Fibroblast of skin of left biceps (primary cell): ENCODE results near the gene B3GALT5.

Source experiments
- DNase-seq, 2 experiments: peaks; one replicate each; pipeline ENCODE4 v3.0.0-alpha.2; 2013; ENCODE audit warnings: low read depth in 2 of 2

Gene B3GALT5

DNA sequence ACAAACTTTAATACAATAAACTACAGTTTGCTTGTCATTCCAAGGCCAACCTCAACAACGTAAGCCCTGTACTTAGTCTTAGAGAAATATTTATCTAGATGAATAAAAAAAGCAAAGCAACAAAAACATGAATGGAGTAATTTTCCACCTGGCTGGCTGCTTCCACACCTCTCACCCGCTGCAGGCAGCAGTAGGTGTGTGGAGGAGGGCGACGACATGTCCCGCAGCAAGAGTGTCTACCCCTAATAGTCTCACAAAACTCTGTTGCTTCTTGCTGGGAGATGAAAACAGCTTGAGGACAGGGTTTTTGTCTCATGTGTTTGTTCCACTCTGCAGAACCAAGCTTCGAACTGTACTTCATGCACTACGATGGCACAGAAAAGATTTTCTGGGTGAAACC is 83.5 kb downstream of the B3GALT5 start:
- DNase-seq: no peak

DNA sequence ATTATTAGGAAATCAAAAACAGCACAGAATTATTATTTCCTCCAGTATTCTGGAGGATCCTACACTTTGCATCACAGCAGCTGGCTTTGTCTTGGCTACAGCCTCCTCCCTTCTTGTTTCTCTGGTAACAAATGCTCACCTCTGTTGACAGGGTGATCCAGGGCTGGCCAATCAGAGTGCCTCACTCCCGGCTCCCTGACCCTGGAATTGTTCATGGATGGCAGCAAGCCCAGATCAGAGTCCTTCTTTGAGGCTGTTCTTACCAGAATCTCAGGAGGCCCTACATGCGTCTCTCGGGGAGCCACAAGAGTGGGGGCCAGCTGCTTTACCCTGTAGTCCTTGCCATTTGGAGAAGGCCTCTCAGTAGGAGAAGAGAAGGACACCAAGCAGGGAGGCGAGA is 83.9 kb downstream of the B3GALT5 start:
- DNase-seq: no peak

DNA sequence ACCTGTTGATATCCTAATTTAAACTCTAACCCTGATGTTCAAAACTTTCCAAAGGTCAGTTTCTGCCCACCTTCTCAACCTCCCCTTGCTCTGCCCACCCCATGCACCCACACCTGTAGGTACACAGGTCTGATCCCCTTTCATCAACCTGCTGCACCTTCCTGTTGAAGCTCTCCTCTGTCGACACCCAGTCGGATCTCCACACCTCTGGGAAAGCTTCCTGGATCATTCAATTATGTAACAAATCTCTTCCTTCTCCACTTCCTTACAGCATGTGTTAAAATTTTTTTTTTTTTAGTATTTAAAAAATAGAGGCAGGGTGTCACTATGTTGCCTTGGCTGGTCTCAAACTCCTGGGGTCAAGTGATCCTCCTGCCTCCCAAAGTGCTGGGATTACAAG is 87.6 kb downstream of the B3GALT5 start:
- no peak for DNase-seq

DNA sequence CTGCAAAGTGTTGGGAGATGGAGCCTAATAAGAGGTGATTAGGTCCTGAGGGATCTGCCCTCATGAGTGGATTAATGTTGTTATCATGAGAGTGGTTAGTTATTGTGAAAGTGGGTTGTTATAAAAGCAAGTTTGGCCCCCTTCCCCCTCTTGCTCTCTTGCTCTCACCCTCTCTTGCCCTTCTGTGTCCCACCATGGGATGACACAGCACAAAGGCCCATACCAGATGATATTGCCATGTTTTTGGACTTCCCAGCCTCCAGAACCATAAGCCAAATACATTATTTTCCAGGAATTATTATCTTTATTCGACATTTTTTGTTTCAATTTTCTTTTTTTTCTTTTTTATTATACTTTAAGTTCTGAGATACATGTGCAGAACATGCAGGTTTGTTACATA is 90.8 kb downstream of the B3GALT5 start:
- no peak for DNase-seq

DNA sequence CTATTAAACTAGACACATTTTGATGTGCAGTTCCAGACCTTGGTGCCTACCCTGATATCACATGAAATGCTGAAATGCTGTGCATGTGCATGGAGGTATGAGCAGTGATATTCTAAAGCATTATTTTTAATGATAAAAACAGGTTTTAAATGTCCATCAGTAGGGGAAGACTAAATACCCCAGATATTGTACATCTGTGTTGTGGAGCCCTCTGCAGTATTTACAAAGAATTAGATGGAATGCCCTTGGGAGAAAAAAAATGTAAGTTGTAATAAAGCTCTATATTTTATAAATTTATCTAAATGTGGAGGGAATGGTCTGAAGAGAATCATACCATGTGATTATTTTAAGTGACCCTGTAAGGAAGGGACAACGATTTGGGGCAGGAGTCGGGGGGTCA is 93.1 kb downstream of the B3GALT5 start:
- no peak for DNase-seq

DNA sequence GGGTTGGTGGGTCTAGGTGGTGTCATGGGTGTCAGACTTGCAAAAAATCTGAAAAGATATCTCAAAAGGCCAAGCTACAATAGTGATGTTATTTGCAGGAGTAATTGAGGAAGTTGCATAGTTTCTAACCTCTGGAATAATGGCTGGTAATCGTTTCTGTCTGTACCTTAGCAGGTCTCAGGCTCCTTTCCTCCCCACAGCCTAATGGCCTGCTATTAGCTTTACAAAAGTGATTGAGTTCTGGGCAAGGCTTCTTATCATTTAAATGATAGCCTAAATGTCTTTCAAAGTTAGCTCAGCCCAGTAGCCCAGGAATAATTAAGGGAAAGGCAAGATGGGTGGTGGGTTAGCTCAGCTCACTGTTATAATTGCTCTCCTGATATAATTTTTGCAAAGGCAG is 94.6 kb downstream of the B3GALT5 start:
- no peak for DNase-seq

DNA sequence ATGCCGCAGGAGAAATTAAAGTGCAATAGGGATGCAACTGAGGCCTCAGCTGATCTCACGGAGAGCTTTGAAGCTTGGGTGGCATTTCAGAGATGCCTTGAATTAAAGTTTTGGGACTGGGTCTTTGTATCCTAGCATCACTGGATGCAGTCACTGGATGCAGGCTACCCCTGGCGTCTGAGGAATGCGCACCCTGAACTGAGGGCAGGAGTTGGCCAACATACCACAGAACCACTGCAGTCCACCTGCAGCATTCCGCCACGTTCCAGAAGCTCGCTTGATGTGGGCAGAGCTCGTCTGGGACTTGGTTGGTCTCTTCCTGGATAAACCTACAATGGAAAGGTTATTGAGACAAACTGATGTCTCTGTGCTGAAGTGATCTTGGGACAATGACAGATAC is 98.1 kb downstream of the B3GALT5 start:
- no peak for DNase-seq

DNA sequence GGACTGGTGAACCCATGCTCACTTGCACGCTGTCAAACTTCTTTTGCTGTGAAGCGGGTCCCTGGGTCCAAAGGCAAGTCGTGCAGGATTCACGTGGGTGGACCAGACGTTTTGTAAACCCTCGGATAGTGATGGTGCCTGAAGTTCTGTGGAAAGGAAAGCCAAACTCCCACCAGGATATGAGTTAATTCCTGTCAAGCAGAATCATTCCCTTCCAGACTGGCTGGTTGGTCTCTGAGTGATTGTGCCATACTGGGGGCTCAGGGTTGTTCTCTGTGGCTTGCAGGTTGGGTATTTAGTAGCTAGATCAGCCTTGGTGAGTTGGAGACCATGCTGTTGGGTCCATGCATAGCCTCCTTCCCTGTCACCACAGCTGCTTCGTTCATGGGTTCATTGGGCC is 99.5 kb downstream of the B3GALT5 start:
- DNase-seq: no peak

DNA sequence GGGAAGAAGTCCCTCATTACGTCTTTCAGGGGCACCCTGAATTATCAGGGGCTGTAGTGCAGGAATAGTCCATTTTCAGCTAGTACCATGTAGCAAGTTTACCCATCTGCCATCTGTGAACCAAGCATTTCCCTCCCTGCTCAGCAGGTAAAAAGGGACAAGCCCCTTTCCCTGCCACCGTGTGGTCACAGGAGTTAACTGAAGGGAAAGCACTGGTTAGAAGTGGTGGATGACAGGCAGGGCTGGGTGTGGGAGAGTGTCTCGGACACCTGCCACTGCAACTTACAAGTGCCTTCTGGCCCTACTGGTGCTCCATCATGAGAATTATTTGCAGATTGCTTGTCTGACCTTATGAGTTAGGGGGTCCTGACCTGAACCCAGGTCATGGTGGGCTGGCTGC is 100.2 kb downstream of the B3GALT5 start:
- DNase-seq: no peak

DNA sequence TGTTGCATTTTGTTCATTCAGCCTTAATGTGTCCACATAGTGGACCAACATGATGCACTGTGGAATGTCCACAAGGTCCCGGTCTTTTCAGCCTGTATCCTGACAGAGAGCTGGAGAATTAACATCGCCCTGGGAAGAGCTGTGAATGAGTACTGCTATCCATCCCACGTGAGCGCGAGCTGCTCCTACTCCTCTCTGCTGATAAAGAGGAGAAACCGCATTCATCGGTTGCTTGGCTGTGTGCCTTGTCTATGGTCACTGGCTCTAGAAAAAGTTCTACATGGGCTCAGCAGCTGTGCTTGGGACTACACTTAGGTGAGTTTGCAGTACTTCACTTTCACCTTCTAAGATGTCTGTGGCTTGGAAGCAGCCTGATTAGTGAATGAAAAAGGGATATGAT is 101.2 kb downstream of the B3GALT5 start:
- DNase-seq: no peak

DNA sequence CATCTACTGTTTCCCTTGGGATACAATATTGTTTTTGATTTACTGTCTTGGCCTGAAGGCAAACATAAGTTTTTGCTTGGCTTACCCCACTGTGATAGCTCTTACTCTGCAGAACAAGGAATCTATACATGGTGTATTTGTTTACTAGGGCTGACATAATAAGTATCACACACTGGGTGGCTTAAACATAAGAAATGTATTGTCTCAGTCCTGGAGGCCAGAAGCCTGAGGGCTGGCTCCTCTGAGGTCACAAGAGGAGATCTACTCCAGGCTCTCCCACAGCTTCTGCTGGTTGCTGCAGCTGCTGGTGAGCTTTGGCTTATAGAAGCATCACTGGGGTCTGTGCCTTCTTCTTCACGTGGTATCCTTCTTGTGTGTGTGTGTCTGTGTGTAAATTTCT is 101.6 kb downstream of the B3GALT5 start:
- no peak for DNase-seq

DNA sequence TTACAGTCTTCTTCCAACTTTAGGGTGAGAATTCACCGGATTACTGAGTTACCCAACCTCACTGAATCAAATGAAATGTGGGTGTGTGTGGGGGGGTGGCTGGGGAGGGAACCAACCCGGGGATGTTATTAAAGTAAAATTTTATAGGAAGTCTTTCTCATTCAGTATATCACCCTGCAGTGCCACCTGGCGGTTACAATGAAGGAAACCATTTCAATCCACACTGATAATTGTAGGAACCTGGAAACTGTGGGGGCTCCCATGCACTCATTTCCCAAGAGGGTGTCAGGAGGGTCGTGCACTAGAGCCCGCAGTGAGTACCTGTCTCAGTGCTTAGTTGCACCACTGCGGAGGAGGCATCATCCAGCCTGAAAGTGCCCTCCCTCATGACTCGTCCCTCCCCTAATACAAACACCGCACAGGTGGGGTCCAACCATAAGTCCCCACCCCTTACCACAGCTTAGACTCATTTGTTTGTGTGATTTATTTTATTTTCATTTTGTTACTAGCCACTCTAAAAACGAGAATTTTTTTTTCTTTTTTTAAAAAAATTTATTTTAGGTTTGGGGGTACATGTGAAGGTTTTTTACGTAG is 103.2 kb downstream of the B3GALT5 start:
- DNase-seq: peak in 1 of 2 experiments; percentile 7

DNA sequence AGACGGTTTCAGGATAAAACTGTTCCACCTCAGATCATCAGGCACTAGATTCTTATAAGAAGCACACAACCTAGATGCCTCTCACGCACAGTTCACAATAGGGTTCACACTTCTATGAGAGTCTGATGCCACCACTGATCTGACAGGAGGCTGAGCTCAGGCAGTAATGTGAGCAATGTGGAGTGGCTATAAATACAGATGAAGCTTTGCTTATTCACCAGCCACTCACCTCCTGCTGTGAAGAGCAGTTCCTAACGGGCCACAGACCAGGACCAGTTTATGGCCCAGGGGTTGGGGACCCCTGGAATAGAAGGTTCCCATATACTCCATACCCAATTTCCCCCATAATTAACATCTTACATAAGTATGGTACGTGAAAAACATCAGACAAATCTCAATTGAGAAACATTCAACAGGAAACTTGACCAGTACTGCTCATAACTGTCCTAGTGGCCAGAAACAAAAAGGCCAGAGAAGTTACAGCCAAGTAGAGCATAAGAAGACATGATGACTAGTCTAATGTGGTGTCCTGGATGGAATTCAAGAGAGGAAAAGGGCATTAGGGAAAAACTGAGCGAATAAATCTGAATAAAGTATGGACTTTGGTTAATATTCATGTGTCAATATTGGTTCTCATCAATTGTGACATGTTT is 107.5 kb downstream of the B3GALT5 start:
- no peak for DNase-seq

DNA sequence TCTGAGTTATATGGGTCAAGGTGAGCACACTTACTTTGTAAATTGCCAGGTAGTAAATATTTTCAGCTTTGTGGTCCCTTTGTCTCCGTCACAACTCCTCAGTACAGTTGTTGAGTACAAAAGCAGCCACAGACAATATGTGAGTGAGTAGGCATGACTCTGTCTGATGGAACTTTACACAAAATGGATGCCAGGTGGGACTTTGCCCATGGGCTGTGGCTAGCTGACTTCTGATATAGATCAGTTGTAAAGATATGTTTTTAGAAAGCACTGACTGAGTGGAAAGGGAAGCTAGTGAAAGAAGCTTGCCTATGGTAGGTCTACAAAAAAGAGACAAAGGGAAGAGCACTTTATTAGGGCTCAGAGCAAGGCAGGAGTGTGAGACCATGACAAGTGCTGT is 109.1 kb downstream of the B3GALT5 start:
- no peak for DNase-seq
